DMS79 (cell line): ENCODE measurements around the gene ATXN10.

ENCODE experiments used
- DNase-seq: peaks from one replicate; lab custom pipeline; 2025; lab: John Stamatoyannopoulos, UW

Gene ATXN10

DNA sequence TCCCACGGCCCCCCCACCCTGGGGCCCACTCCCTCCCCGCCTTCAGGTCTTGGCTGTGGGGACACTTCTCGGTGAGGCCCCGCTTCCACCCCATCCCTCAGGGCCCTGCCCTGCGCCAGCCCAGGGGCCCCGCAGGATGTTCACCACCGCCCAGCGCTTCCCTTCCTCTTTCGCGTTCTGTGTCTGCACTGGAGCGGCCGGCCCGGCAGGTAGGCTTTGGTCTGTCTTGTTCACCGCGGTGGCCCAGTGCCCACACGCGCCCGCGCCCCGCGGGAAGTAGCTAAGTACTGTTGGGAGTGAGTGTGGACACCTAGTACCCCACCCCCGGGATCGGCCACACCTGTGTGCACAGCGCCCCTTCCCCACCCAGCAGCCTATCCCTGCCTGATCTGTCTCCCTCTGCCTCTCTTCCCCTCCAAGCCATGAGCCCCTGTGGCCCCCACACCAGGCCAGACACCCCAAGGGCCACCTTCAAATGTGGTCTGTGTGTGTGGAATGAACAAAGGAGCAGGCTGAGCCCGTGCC is 219.9 kb downstream of the ATXN10 start:
- DNase-seq: no peak

DNA sequence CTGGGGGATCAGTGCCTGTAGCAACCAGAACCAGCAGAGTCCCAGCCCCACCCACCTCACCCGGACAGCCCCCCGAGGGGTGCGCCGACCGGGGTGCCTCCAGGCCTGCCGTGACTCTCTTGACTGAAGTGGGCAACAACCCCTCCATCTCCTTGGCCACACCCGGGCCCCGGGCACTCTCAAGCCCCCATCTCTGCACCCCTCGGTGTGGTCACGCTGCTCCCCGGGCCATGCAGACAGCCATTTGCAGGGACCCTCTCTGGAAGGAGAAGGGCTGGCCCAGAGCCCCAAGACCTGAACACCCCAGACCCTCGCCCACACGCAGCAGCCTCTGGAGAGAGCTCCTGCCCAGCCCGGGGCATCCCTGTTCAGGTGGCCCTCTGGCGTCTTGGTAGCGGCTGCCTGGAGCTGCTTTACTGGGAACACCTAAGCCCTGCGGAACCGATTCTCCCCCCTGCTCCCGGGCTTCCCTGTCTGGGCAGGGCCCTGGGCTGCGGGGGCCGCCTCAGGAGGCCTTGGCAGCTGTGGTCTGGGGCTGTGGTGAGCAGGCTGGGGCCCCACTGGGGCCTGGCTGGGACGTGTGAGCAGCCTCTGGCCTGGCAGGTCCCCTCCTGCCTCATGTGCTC is 220.5 kb downstream of the ATXN10 start:
- DNase-seq: no peak

DNA sequence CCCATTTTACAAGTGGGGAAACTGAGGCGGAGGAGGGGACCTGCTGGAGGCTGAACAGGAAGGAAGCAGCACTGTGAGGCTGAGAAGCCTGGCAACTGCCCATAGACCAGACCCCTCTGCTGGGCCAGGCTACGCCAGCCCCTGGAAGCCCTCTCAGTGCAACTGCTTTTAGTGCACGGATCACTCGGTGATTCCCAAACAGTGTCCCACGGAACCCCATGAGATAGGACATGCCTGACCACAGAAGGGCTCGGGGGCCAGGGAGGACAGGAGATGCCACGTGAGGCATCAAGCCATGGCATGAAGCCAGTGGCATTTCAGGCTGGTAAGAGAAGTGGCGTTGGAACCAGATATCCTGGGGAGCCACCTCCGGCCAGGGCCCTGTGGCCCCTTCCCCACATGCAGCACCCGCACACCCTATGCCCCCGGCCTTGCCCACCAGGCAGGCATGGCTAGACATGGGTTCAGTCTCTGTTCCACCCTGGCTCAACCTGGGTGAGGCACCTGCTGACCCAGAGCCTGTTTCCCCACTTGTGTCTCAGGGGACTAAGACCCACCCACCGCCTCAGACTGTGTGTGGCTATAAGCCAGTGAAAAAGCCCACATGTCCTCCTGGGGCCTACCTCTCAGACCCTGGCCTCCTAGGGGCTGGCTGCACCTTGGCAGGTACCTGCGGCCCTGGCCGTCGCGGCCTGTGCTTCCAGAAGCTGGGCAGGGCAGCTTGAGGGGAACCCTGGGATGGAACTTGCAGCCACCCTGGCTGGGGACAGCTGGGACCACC is 221.2 kb downstream of the ATXN10 start:
- no peak for DNase-seq

DNA sequence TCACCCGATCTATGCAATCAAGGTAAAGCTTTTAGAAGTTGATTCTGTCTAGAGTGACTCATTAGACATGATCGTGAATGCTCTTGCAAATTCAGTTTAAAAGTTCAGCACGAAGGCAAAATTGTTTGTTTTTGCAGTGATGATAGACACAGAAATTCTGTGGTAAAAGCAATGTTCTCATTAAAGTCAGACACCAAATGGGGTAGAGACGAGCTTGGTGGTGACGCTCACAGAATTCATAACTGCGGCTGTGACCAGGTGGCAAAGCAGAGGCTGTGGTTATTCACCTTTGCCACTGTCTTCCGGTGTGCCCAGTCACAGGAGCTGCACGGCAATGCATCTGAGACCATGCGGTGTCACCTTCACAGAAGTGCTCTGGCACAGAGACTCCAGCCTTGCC is 221.9 kb downstream of the ATXN10 start:
- no peak for DNase-seq
